GM18526 (cell line): Measurements from ENCODE around the gene ANKS1A.

Source experiments
- POLR2A ChIP-seq: IDR thresholded peaks from 3 replicates; pipeline ENCODE4 v1.6.1; 2011; ENCODE audit not compliant: insufficient read length; ENCODE audit errors: extremely low read depth

Gene ANKS1A

GRCh38 chr6:34877869-34878485, 11.1 kb upstream of the ANKS1A start:
- TF ChIP-seq POLR2A = no peak

- TF ChIP-seq POLR2A = no peak
Observed at GRCh38 chr6:34884996-34885395, 4.1 kb upstream of the ANKS1A start.

DNA sequence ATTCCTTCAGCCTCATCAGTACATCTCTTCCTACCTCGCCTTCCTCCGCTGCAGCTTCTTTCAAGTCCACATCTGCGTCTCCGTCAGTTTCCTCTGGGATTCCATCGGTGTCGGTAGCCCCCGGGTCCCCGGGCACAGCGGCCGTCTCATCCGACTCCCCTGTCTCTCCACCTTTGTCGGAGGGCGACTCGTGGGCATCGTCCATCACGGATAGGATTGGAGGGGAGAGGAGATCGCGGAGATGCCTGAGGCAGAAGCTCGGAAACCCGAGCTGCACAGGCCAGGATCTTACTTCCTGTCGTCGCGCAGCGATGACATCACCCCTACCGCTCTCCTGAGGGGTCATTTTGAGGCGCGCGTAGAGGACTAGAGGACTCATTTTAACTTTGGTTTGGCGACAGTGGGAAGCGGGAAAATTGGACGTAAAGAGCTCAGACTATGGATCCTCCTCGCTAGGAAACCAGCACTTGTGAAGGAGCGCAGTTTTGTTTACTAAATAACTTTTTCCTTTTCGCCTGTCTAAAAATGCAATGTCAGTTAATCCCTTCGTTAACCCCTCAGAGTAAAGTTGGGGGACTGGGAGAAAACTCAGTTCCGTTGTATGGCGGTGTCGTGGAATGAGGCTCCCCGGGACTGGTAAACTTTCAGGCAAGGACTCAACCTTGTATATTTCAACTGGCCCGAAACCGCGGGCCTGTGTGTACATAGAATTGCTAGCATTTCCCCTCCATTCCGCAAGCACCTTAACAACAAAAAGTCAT, 1.1 kb upstream of the ANKS1A start, which contains the start of gene TAF11:
Gene TAF11 (minus strand): TSS at position 290 of the 761 bp plus-strand sequence. CDS start 85 bp downstream, at position 205.
- TF ChIP-seq POLR2A = peak; percentile 86

DNA sequence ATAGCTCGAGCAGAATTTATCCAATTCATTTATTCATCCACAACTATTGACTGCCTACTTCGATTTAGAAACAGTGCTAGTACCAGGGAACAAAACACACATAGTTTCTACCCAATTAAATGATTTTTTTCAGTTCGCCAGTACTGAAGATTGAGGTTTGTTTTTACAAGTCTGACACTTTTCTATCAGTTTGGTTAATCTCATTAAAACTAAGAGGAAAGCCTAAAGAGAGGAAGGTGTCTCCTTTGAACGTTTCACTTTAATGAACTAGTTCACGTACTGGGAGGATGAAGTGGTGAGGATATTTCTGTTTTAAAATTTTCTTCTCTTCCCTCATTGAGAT, 570 bp upstream of the ANKS1A start:
- TF ChIP-seq POLR2A = no peak

GRCh38 chr6:34890533-34890925, 1.5 kb downstream of the ANKS1A start:
- no peak for TF ChIP-seq POLR2A

GRCh38 chr6:34891296-34891695, 2.2 kb downstream of the ANKS1A start:
- no peak for TF ChIP-seq POLR2A

- TF ChIP-seq POLR2A = no peak
Observed at GRCh38 chr6:34894693-34895092, 5.6 kb downstream of the ANKS1A start.

- TF ChIP-seq POLR2A = no peak
Observed at GRCh38 chr6:34897130-34897529, 8.1 kb downstream of the ANKS1A start.

GRCh38 chr6:34897716-34898115, 8.7 kb downstream of the ANKS1A start:
- TF ChIP-seq POLR2A = no peak

DNA sequence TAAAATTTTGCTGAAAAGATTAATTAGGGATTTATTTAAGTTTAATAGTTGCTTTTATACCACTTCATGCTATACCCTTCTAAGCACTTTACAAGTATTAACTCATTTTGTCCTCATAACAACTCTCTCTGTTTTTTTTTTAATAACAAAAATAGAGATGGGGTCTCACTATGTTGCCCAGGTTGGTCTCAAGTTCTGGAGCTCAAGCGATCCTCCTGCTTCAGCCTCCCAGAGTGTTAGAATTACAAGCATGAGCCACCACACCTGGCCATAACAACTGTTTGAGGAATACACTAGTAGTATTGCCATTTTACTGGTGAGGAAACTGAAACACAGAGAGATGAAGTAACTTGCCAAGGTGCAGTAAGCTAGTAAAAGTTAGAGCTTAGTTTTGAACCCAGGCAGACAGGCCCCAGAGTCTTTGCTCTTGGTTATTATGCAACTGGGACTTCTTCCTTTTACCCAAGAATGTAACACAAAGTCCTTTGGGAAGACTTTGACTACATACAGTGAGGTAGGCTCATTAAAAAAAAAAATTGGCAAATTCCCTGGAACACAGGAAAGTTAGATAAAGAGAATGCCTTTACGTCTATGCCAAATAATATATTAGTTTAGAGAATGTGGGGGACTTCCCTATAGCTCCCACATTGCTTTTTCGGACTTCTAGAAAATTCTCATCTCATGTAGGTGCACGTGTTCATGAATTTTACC, 11.4 kb downstream of the ANKS1A start:
- no peak for TF ChIP-seq POLR2A

DNA sequence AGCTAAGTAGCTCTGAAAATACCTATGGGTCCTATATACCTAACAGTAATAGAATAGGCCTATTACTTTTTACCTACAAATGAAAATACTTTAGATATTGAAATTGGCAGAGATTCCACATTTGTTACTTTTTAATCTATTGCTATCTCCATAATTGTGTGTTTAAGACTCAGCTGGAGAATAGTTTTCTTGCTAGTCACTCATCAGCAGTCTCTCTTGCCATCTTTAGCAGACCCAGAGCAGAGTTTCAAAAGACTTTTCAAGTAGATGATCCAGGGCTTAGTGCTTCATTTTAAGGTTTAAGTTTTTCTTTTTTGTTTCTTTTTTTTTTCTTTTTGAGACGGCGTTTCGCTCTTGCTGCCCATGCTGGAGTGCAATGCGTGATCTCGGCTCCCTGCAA, 12.9 kb downstream of the ANKS1A start:
- TF ChIP-seq POLR2A = no peak

DNA sequence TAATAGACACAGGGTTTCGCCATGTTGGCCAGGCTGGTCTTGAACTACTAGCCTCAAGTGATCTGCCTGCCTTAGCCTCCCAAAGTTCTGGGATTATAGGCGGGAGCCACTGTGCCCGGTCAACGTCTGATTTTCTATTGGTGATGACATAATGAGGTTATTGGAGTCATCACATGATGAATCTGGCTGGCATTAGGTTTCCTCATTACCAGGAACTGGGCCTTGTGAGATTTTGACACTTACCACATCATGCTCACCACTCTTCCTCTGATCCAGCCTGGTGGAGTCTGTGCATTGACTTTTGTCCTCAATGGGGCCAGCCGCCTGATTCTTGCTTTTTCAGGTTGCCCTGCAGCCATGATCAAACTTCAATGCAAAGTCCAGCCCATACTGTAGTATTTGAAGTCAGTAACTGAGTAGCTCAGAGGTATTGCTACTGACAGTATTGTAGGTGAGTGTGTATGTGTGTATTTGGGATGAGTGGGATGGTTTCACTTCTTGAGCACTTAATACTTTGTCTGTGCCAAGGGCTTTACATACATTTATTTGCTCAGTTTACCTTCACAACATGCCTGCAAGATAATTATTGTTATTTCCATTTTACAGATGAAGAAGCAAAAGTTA, 16.0 kb downstream of the ANKS1A start:
- TF ChIP-seq POLR2A = no peak

DNA sequence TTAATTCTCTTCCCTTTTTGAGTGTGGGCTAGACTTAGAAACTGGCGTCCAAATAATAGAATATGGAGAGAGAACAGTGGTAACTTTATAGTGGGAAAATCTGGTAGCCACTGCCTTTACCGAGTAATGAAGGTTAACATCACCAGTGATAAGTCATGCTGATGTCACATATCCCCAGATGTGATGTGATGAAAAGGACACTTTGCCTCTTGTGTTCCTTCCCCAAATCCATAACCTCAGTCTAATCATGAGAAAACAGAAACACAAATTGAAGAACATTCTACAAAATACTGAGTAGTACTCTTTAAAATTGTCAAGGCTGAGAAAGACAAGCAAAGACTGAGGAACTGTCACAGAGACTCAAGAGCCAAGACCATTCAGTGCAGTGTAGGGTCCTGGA, 17.8 kb downstream of the ANKS1A start:
- no peak for TF ChIP-seq POLR2A

DNA sequence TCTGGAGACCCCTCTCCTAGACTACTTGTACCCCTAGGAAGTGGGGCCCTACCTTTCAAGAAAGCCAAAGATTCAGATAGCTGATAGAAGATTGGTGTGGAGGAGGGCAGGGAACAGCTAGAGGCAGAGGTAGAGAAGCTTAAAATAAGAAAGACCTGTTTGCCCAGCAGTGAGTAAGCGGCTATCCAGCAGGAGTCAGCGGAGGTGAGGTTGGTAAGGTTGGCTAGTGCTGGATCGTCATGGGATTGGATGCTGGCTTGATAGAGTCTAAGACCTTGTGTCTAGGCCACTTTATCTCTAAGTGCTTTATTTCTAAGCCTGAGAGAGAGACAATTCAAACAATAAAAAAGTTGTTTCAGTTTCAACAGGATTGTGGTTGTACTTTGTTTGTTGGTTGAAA, 19.1 kb downstream of the ANKS1A start:
- no peak for TF ChIP-seq POLR2A

- no peak for TF ChIP-seq POLR2A
Observed at GRCh38 chr6:34909320-34909883, 20.3 kb downstream of the ANKS1A start.

- no peak for TF ChIP-seq POLR2A
Observed at GRCh38 chr6:34911822-34912221, 22.8 kb downstream of the ANKS1A start.
